ENCODE results near the gene TRIM62.
A peak's percentile ranks its signal among the peaks of the same experiment; 100 is the strongest.
"Not testable (repeated sequence)": the region's sequence is repeated elsewhere in the genome, so short reads cannot be mapped to it uniquely, and the experiment has no call there.

Gene TRIM62

GRCh38 chr1:33140153-33141149 lies 41.4 kb downstream of the TRIM62 start:
- no peak for FAIRE-seq
- DNase-seq (ENCODE audit: insufficient read length, low spot score) = no peak

DNA sequence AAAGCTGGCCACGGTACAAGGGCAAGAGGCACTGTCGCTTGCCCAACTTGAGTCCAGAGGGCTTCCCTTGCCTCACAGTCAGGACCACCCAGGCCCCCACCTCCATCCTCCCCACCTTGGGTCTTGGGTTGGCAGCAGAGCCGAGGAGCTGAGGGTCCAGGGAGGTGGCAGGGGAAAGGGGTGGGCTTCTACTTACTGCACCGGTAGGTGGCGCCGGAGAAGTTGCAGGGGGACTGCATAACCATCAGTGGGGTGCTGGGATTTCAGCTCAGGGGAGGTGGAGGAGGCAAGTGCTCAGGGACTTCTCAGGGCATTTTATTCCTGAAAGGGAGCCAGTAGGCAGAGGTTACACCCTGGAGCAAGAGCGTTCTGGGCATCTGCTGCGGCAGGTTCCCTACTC lies 44.0 kb downstream of the TRIM62 start:
- FAIRE-seq = no peak
- DNase-seq (ENCODE audit: insufficient read length, low spot score) = no peak

- FAIRE-seq; DNase-seq (ENCODE audit: insufficient read length, low spot score): not testable (repeated sequence)
These were observed 45.8 kb downstream of the TRIM62 start for GRCh38 chr1:33136041-33136440.

GRCh38 chr1:33133478-33134105 lies 48.3 kb downstream of the TRIM62 start:
- FAIRE-seq (no peak), DNase-seq (ENCODE audit: insufficient read length, low spot score) (no peak)

DNA sequence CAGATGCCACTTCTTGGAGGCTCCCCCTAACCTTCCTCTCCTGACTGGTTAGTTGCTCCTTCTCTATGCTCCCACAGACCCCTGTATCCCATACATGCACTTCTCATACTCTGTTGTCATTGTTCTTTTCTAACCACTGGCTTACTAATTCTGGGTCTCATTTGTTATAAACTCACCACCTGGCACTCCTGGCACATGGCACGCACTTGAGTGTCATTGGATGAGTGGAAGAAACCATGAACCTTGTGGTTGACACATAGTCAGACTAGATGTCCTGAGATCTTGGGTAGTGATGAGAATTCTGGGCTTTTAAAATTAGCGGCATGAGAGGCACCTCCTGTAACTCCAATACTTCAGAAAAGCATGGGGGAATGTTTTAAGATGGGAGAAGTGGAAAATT lies 49.3 kb downstream of the TRIM62 start:
- FAIRE-seq (no peak), DNase-seq (ENCODE audit: insufficient read length, low spot score) (no peak)

- DNase-seq (ENCODE audit: insufficient read length, low spot score) (no peak), FAIRE-seq (no peak)
These were observed 50.7 kb downstream of the TRIM62 start for GRCh38 chr1:33131191-33131590.

- DNase-seq (ENCODE audit: insufficient read length, low spot score) (no peak), FAIRE-seq (no peak)
These were observed 51.5 kb downstream of the TRIM62 start for GRCh38 chr1:33130297-33130696.

- FAIRE-seq = no peak
These were observed 53.1 kb downstream of the TRIM62 start for GRCh38 chr1:33128781-33129180.

DNA sequence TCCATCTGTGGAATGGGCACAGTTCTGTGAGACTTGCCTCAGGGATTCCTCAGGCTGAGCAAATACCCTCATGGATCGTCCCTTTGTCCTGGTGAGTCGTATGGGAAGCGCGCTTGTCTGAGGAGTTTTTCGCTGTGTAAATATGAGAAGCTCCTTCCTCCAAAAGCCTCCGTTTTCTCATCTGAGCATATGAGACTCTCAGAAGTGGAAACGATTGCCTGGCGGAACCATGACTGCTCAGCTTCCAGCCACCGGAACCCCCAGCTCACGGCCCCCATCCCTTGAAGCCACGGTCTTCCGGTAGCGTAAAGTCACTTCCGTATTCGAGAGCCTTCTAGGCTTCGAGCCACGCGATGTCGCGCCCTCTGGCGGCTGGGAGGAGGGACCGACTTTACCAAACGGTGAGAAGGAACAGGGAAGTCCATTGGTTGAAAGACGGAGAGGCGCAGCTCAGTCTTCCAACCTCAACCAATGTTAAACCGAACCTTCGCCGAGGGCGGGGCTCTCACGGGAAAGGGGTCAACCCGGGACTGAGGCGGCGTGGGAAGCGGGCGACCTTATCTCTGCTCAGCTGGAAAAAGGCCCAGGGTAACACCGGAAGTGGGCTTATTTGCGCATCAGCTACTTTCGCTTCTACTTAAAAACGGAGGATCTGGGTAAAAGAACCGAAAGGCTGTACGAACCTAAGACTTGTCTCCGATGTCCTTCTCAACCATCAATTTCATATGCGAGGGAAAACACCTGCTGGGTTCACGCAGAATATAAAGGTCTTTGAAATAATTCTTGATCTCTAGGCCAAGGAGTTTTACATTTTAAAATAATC lies 54.6 kb downstream of the TRIM62 start:
- FAIRE-seq (peak; percentile 100), DNase-seq (ENCODE audit: insufficient read length, low spot score) (peak; percentile 84)

More at GRCh38 chr1:33128781-33129180, 53.1 kb downstream of the TRIM62 start:
- DNase-seq (ENCODE audit: insufficient read length, low spot score) = no peak

GRCh38 chr1:33126411-33127000 lies 55.3 kb downstream of the TRIM62 start:
- FAIRE-seq (no peak), DNase-seq (ENCODE audit: insufficient read length, low spot score) (no peak)

DNA sequence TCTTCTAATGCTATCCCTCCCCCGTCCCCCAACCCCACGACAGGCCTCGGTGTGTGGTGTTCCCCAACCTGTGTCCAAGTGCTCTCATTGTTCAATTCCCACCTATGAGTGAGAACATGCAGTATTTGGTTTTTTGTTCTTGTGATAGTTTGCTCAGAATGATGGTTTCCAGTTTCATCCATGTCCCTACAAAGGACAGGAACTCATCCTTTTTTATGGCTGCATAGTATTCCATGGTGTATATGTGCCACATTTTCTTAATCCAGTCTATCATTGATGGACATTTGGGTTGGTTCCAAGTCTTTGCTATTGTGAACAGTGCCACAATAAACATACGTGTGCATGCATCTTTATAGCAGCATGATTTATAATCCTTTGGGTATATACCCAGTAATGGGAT lies 57.2 kb downstream of the TRIM62 start:
- not testable (repeated sequence) for FAIRE-seq

DNA sequence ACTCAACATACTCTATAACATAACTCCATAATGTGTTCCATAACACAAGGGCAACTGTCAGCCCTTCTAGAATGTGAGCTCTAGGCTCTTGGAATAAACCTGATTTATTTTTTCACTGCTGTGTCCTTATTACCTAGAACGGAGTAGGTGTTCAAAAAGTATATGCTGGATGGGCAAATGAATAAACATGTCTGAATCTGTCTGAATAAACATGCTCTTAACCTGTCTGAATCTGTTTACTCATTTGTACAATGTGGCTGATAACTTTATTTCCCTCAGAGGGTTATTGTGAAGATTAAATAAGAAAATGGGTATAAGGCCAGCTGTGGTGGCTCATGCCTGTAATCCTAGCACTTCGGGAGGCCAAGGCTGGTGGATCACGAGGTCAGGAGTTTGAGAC lies 58.6 kb downstream of the TRIM62 start:
- FAIRE-seq = no peak
- DNase-seq (ENCODE audit: insufficient read length, low spot score) = no peak

More for the DNA sequence above, 57.2 kb downstream of the TRIM62 start:
- not testable (repeated sequence) for DNase-seq (ENCODE audit: insufficient read length, low spot score)

- DNase-seq (ENCODE audit: insufficient read length, low spot score) (no peak), FAIRE-seq (no peak)
These were observed 59.2 kb downstream of the TRIM62 start for GRCh38 chr1:33122483-33123178.

DNA sequence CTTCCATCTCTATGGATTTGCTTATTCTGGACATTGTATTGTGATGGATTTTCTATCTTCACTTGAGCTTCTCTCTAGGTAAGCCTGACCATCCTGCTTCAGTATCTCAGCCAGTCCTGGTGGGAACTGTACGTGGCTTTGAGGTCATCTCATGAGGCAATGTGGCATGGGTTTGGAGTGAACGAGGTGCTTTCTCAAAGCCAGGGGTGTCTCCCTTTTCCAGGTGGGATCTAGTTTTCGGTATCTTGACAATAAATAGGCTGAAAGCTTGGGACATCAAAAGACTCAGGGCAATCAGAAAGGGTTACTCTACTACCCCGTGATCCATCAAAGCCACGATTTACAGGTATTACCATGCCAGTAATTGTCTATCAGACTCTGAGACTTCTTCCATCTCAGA lies 60.1 kb downstream of the TRIM62 start:
- FAIRE-seq (no peak), DNase-seq (ENCODE audit: insufficient read length, low spot score) (no peak)

DNA sequence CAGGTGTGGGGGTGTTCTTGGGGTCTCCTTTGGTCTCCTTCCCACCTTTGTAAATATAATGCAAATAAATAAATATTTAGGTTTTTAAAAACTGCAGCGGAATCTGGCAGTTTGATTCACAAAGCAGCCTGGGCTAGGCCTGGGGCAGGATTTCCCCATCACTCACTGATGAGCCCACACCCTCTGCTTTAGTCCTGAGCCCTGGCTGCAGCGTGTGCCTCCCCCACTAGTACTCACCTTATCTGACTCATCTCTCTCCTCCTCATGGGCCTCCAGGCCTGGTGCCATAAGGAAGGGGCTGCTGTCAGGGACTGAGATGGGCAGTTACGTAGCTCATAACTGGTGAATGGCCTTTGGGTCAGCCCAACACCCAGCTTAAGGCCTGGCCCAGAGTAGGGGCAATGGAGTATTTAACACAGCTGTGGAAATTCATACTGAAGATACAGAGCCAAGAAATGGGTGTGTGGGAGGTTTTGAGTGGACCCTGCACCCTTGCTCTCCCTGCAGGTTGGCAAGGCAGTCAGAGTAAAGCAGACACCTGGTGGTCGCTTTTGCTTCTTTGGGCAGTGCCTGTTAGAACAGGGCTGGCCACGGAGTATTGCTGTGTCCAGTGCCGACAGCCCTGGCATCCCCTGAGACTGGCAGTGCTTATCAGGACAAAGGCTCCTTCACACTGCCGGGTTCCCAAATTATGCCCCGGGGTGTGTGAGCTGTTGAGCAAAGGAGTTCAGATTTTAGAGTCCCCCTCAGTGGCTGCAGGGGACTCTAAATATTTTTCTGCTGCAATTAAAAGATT lies 61.2 kb downstream of the TRIM62 start:
- FAIRE-seq = no peak
- DNase-seq (ENCODE audit: insufficient read length, low spot score) = no peak

- DNase-seq (ENCODE audit: insufficient read length, low spot score) (no peak), FAIRE-seq (no peak)
These were observed 62.2 kb downstream of the TRIM62 start for GRCh38 chr1:33119532-33120217.

DNA sequence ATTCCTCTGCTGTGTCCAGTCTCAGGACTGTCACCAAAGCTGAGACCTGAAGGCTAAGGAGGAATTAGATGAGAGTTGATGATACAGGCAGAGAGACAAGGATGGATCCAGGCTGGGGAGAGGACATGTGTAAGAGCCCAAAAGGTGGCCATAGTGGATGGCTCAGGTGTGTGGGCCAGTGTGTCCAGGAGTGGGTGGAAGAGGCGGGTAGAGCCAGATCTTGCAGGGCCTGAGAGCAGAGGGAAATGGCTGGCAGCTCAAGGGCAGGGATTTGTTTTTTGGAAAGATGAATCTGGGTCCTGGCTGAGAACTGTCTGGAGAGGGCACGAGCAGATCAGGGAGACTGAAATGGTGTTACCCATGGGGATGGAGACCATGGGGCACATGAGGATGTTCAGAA lies 62.8 kb downstream of the TRIM62 start:
- FAIRE-seq (no peak), DNase-seq (ENCODE audit: insufficient read length, low spot score) (no peak)

GRCh38 chr1:33118274-33118673 lies 63.6 kb downstream of the TRIM62 start:
- no peak for DNase-seq (ENCODE audit: insufficient read length, low spot score)
- FAIRE-seq = no peak

All from GM19239 (cell line).